ENCODE data around the gene RAB6B. TPM values are rescaled to one million over a fixed set of nuclear protein-coding genes. Genes with fewer than 3 reads are reported as not detected.

The RAB6B gene
- polyA plus RNA-seq, 4 donors, result 0.27 to 7.5 (median 0.77) TPM; not detected in 1

DNA sequence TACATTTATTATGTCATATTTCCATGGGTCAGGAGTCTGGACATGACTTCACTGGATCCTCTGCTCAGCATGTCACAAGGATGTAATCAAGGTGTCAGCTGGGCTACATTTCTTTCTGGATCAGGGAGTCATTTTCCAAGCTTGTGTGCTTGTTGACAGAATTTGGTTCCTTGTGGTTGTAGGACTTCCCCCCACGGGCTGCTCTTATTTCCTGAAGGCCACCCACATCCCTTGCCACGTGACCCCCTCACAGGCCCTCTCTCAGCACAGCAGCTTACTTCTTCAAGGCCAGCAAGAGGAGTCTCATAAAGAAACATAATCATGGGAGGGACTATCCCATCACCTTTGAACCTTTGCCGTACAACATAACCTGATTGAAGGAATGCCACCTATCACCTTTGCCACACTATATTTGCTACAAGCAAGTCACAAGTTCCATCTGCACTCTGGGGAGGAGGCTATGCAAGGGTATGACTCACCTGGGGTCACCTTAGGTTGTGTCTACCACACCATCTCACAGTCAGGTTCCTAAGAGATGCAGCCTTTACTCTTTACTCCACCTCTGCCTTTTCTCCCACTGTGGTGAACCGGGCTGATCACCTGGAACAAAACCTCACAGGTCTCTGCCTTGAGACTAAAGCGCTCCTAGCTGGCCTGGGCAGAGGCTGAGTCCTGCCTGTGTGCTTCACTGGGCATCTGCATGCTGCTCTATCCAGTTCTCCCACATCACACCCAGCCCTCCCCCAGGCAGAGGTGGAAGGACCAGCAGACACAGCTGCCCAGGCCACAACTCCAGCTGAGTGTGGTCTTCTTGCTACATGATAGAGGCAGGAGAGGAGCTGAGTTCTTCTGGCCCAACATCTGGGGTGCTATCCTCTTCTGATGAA is 13.5 kb downstream of the RAB6B start:
- Histone ChIP-seq H3K27me3 (ENCODE audit: control insufficient read depth in 3 of 3, insufficient read depth in 3 of 3, low read length in 3 of 3) (peaks cover 0 to 8% (median 0%) of the 10 kb centered on the region in 3 donors), H3K27ac (ENCODE audit: low read depth in 1 of 3, low read length in 2 of 3) (peak overlapping the region in 1 of 3 donors; percentile 69), H3K4me3 (ENCODE audit: low read depth in 1 of 3, low read length in 3 of 3) (no peak overlapping the region), H3K9me3 (ENCODE audit: control insufficient read depth in 2 of 2, insufficient read depth in 1 of 2, low read depth in 1 of 2, low read length in 1 of 2) (peaks cover 0 to 19% of the 10 kb centered on the region in 2 donors), H3K4me1 (ENCODE audit: control insufficient read depth in 3 of 3, insufficient read depth in 2 of 3, low read depth in 1 of 3, low read length in 2 of 3) (peaks cover 0 to 2% (median 0%) of the 10 kb centered on the region in 3 donors), H3K36me3 (ENCODE audit: control insufficient read depth in 3 of 3, insufficient read depth in 2 of 3, low read depth in 1 of 3, low read length in 3 of 3) (no peaks in the 10 kb centered on the region)
- DNase-seq, result peak; percentile 12 to 93
- WGBS, 3 donors, result 56 to 68% (median 59%) methylated on average over 5 of the region's 5 CpGs
- no peak for FAIRE-seq

DNA sequence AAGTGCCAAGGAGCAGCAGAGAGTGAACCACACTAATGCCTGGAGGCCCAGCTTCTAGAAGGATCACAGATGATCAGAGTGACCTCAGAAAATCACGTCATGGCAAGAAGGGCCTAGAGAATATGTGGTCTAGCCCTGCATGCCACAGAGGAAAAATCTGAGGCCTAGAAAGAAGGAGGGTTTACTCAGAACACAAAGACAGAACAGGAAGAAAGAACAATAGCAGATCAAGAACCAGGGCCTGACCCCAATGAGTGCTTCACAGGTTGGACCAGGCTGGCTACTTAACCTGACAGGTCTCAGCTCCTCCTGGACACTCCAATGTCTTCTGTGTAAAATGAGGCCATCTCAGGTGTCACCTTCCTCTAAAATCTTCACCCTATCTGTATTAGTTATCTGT is 14.2 kb downstream of the RAB6B start:
- peak overlapping the region in 1 of 3 donors; percentile 68 for H3K27ac ChIP-seq (ENCODE audit: low read depth in 1 of 3, low read length in 2 of 3)
- DNase-seq (no peak), FAIRE-seq (no peak)
- no peak overlapping the region for H3K4me3 ChIP-seq (ENCODE audit: low read depth in 1 of 3, low read length in 3 of 3)
- peaks cover 0 to 8% (median 0%) of the 10 kb centered on the region in 3 donors for H3K27me3 ChIP-seq (ENCODE audit: control insufficient read depth in 3 of 3, insufficient read depth in 3 of 3, low read length in 3 of 3)
- peaks cover 0 to 2% (median 0%) of the 10 kb centered on the region in 3 donors for H3K4me1 ChIP-seq (ENCODE audit: control insufficient read depth in 3 of 3, insufficient read depth in 2 of 3, low read depth in 1 of 3, low read length in 2 of 3)
- WGBS, 3 donors, result 86 to 87% (median 87%) methylated on average over 1 of the region's 1 CpG
- peaks cover 0 to 19% of the 10 kb centered on the region in 2 donors for H3K9me3 ChIP-seq (ENCODE audit: control insufficient read depth in 2 of 2, insufficient read depth in 1 of 2, low read depth in 1 of 2, low read length in 1 of 2)
- H3K36me3 ChIP-seq (ENCODE audit: control insufficient read depth in 3 of 3, insufficient read depth in 2 of 3, low read depth in 1 of 3, low read length in 3 of 3), result no peaks in the 10 kb centered on the region

GRCh38 chr3:133880886-133881455 is 14.7 kb downstream of the RAB6B start:
- peak overlapping the region in 1 of 3 donors; percentile 68 for H3K27ac ChIP-seq (ENCODE audit: low read depth in 1 of 3, low read length in 2 of 3)
- DNase-seq (no peak), FAIRE-seq (no peak)
- WGBS, 3 donors, result 90 to 99% (median 95%) methylated on average over 4 of the region's 4 CpGs
- H3K4me1 ChIP-seq (ENCODE audit: control insufficient read depth in 3 of 3, insufficient read depth in 2 of 3, low read depth in 1 of 3, low read length in 2 of 3), result peaks cover 0 to 2% (median 0%) of the 10 kb centered on the region in 3 donors
- H3K4me3 ChIP-seq (ENCODE audit: low read depth in 1 of 3, low read length in 3 of 3), result no peak overlapping the region
- peaks cover 0 to 19% of the 10 kb centered on the region in 2 donors for H3K9me3 ChIP-seq (ENCODE audit: control insufficient read depth in 2 of 2, insufficient read depth in 1 of 2, low read depth in 1 of 2, low read length in 1 of 2)
- H3K36me3 ChIP-seq (ENCODE audit: control insufficient read depth in 3 of 3, insufficient read depth in 2 of 3, low read depth in 1 of 3, low read length in 3 of 3), result no peaks in the 10 kb centered on the region
- H3K27me3 ChIP-seq (ENCODE audit: control insufficient read depth in 3 of 3, insufficient read depth in 3 of 3, low read length in 3 of 3), result peaks cover 0 to 6% (median 0%) of the 10 kb centered on the region in 3 donors

DNA sequence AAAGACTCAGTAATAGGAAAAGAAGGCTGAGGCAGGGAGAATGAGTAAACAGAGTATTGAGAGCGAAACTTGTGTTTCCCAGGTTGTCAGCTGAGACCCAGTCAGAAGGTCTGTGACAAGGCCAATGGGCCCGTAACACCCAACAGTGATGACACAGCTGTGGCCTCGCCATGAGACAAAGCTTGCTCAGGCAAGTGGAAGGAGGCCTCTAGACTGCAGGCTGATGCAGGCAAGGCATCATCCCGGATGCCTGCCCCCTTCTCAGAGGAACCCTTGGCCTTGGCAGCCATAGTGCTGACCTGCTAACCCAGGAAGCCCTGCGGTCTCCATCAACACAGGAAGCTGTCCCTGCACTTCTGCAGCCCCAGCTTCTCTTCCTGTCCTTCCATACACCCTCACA is 15.4 kb downstream of the RAB6B start:
- H3K4me3 ChIP-seq (ENCODE audit: low read depth in 1 of 3, low read length in 3 of 3), result no peak overlapping the region
- no peak overlapping the region for H3K27ac ChIP-seq (ENCODE audit: low read depth in 1 of 3, low read length in 2 of 3)
- peaks cover 0 to 2% (median 0%) of the 10 kb centered on the region in 3 donors for H3K4me1 ChIP-seq (ENCODE audit: control insufficient read depth in 3 of 3, insufficient read depth in 2 of 3, low read depth in 1 of 3, low read length in 2 of 3)
- no peak for DNase-seq
- H3K9me3 ChIP-seq (ENCODE audit: control insufficient read depth in 2 of 2, insufficient read depth in 1 of 2, low read depth in 1 of 2, low read length in 1 of 2), result peaks cover 0 to 19% of the 10 kb centered on the region in 2 donors
- 82 to 83% (median 83%) methylated on average over 5 of the region's 5 CpGs for WGBS, 3 donors
- FAIRE-seq, result no peak
- no peaks in the 10 kb centered on the region for H3K36me3 ChIP-seq (ENCODE audit: control insufficient read depth in 3 of 3, insufficient read depth in 2 of 3, low read depth in 1 of 3, low read length in 3 of 3)
- peaks cover 0 to 6% (median 0%) of the 10 kb centered on the region in 3 donors for H3K27me3 ChIP-seq (ENCODE audit: control insufficient read depth in 3 of 3, insufficient read depth in 3 of 3, low read length in 3 of 3)

DNA sequence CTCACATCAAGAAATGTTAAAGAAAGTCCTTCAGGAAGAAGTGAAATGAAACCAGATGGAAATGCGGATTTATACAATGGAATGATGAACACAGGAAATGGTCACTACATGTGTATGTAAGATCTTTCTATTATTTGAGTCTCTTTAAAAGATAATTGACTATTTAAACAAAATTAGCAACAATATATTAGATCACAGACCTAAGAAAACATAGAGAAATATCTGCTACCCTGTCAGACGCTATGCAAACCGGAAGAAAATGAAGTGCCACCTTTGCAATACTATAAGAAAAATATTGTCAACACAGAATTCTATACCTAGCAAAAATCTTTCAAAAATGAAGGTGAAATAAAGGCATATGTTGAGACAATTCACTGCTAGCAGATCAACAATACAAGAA is 17.2 kb downstream of the RAB6B start:
- Histone ChIP-seq H3K4me3 (ENCODE audit: low read depth in 1 of 3, low read length in 3 of 3) (no peak overlapping the region), H3K36me3 (ENCODE audit: control insufficient read depth in 3 of 3, insufficient read depth in 2 of 3, low read depth in 1 of 3, low read length in 3 of 3) (no peaks in the 10 kb centered on the region), H3K27me3 (ENCODE audit: control insufficient read depth in 3 of 3, insufficient read depth in 3 of 3, low read length in 3 of 3) (peaks cover 0 to 3% (median 0%) of the 10 kb centered on the region in 3 donors), H3K4me1 (ENCODE audit: control insufficient read depth in 3 of 3, insufficient read depth in 2 of 3, low read depth in 1 of 3, low read length in 2 of 3) (no peaks in the 10 kb centered on the region), H3K27ac (ENCODE audit: low read depth in 1 of 3, low read length in 2 of 3) (no peak overlapping the region), H3K9me3 (ENCODE audit: control insufficient read depth in 2 of 2, insufficient read depth in 1 of 2, low read depth in 1 of 2, low read length in 1 of 2) (peaks cover 0 to 19% of the 10 kb centered on the region in 2 donors)
- FAIRE-seq, result no peak
- DNase-seq, result no peak
- 79 to 95% (median 93%) methylated on average over 3 of the region's 3 CpGs for WGBS, 3 donors

GRCh38 chr3:133877221-133877620 is 18.5 kb downstream of the RAB6B start:
- H3K9me3 ChIP-seq (ENCODE audit: control insufficient read depth in 2 of 2, insufficient read depth in 1 of 2, low read depth in 1 of 2, low read length in 1 of 2), result peaks cover 0 to 18% of the 10 kb centered on the region in 2 donors
- no peaks in the 10 kb centered on the region for H3K27me3 ChIP-seq (ENCODE audit: control insufficient read depth in 3 of 3, insufficient read depth in 3 of 3, low read length in 3 of 3)
- no peaks in the 10 kb centered on the region for H3K36me3 ChIP-seq (ENCODE audit: control insufficient read depth in 3 of 3, insufficient read depth in 2 of 3, low read depth in 1 of 3, low read length in 3 of 3)
- FAIRE-seq (no peak), DNase-seq (no peak)
- no peaks in the 10 kb centered on the region for H3K4me1 ChIP-seq (ENCODE audit: control insufficient read depth in 3 of 3, insufficient read depth in 2 of 3, low read depth in 1 of 3, low read length in 2 of 3)
- no peak overlapping the region for H3K27ac ChIP-seq (ENCODE audit: low read depth in 1 of 3, low read length in 2 of 3)
- no peak overlapping the region for H3K4me3 ChIP-seq (ENCODE audit: low read depth in 1 of 3, low read length in 3 of 3)
- 57 to 76% (median 67%) methylated on average over 2 of the region's 2 CpGs for WGBS, 3 donors

DNA sequence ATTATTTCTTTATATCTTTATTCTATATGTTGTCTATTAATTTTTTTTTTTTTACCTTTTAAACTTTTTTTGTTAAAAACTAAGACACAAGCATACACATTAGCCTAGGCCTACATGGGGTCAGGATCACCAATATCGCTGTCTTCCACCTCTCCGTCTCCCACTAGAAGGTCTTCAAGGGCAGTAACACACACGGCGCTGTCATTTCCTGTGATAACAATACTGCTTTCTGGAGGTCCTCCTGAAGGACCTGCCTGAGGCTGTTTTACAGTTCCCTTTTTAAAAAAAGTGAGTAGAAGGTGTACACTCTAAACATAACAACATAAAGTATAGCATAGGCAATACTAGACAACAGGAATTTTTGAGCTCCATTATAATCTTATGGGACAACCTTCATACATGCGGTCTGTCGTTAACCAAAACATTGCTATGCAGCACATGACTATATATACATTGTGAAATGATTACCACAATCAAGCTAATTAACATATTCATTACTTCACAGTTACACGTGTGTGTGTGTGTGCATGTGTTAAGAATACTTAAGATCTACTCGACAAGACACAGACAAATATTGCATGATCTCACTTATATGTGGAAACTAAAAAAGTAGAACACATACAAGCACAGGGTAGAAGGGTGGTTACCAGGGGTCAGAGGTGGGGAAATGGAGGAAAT is 20.8 kb downstream of the RAB6B start:
- no peak for FAIRE-seq
- 74 to 82% (median 81%) methylated on average over 8 of the region's 8 CpGs for WGBS, 3 donors
- H3K36me3 ChIP-seq (ENCODE audit: control insufficient read depth in 3 of 3, insufficient read depth in 2 of 3, low read depth in 1 of 3, low read length in 3 of 3), result no peaks in the 10 kb centered on the region
- H3K27me3 ChIP-seq (ENCODE audit: control insufficient read depth in 3 of 3, insufficient read depth in 3 of 3, low read length in 3 of 3), result no peaks in the 10 kb centered on the region
- no peak for DNase-seq
- H3K9me3 ChIP-seq (ENCODE audit: control insufficient read depth in 2 of 2, insufficient read depth in 1 of 2, low read depth in 1 of 2, low read length in 1 of 2), result peaks cover 0 to 4% of the 10 kb centered on the region in 2 donors
- no peak overlapping the region for H3K4me3 ChIP-seq (ENCODE audit: low read depth in 1 of 3, low read length in 3 of 3)
- H3K27ac ChIP-seq (ENCODE audit: low read depth in 1 of 3, low read length in 2 of 3), result no peak overlapping the region
- no peaks in the 10 kb centered on the region for H3K4me1 ChIP-seq (ENCODE audit: control insufficient read depth in 3 of 3, insufficient read depth in 2 of 3, low read depth in 1 of 3, low read length in 2 of 3)

- no peak overlapping the region for H3K27ac ChIP-seq (ENCODE audit: low read depth in 1 of 3, low read length in 2 of 3)
- 39 to 60% (median 52%) methylated on average over 1 of the region's 1 CpG for WGBS, 3 donors
- H3K4me1 ChIP-seq (ENCODE audit: control insufficient read depth in 3 of 3, insufficient read depth in 2 of 3, low read depth in 1 of 3, low read length in 2 of 3), result no peaks in the 10 kb centered on the region
- no peaks in the 10 kb centered on the region for H3K36me3 ChIP-seq (ENCODE audit: control insufficient read depth in 3 of 3, insufficient read depth in 2 of 3, low read depth in 1 of 3, low read length in 3 of 3)
- H3K4me3 ChIP-seq (ENCODE audit: low read depth in 1 of 3, low read length in 3 of 3), result no peak overlapping the region
- DNase-seq (no peak), FAIRE-seq (no peak)
- H3K27me3 ChIP-seq (ENCODE audit: control insufficient read depth in 3 of 3, insufficient read depth in 3 of 3, low read length in 3 of 3), result peaks cover 0 to 3% (median 2%) of the 10 kb centered on the region in 3 donors
- peaks cover 0 to 6% of the 10 kb centered on the region in 2 donors for H3K9me3 ChIP-seq (ENCODE audit: control insufficient read depth in 2 of 2, insufficient read depth in 1 of 2, low read depth in 1 of 2, low read length in 1 of 2)
Observed at GRCh38 chr3:133874344-133874743, 21.3 kb downstream of the RAB6B start.

Data from small intestine (tissue), 7 donors.